DOHH2 (cell line): ENCODE data around the gene EVI2A.

Source experiments
- EZH2phosphoT487 ChIP-seq: fragments of 200-600 bp; sonication (generic); IDR thresholded peaks from 2 replicates; pipeline ENCODE4 v1.6.1; 2017; ENCODE audit warnings: borderline replicate concordance, mild to moderate bottlenecking, antibody characterized with exemption, low read length, moderate library complexity, mixed read lengths
- TF ChIP-seq, protein P1 (sequence below): fragments of 200-600 bp; sonication (generic); IDR thresholded peaks from one replicate; pipeline ENCODE4 v1.5.1; 2014; ENCODE audit warnings: antibody characterized with exemption, mild to moderate bottlenecking, low read depth, low read length; ENCODE audit not compliant: poor library complexity, severe bottlenecking

GRCh38 chr17:31327534-31328159 is 6.2 kb upstream of the EVI2A start:
- TF ChIP-seq, protein P1, sequence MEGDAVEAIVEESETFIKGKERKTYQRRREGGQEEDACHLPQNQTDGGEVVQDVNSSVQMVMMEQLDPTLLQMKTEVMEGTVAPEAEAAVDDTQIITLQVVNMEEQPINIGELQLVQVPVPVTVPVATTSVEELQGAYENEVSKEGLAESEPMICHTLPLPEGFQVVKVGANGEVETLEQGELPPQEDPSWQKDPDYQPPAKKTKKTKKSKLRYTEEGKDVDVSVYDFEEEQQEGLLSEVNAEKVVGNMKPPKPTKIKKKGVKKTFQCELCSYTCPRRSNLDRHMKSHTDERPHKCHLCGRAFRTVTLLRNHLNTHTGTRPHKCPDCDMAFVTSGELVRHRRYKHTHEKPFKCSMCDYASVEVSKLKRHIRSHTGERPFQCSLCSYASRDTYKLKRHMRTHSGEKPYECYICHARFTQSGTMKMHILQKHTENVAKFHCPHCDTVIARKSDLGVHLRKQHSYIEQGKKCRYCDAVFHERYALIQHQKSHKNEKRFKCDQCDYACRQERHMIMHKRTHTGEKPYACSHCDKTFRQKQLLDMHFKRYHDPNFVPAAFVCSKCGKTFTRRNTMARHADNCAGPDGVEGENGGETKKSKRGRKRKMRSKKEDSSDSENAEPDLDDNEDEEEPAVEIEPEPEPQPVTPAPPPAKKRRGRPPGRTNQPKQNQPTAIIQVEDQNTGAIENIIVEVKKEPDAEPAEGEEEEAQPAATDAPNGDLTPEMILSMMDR, result no peak
- TF ChIP-seq EZH2phosphoT487, result no peak
